Neural crest cell (in vitro differentiated cells): ENCODE data around the gene COMTD1. TPM values are rescaled to one million over a fixed set of nuclear protein-coding genes. Genes with fewer than 3 reads are reported as not detected.
"Not testable (repeated sequence)": the region's sequence is repeated elsewhere in the genome, so short reads cannot be mapped to it uniquely, and the experiment has no call there.

Experiments
- DNase-seq: peaks from one replicate; pipeline ENCODE4 v3.0.0; 2021; ENCODE audit warnings: low read depth, mixed read lengths, low spot score
- H3K27ac Mint-ChIP-seq: one replicate; pipeline ENCODE4 v1.8.0; 2021; ENCODE audit warnings: mild to moderate bottlenecking, mixed read lengths; ENCODE audit not compliant: unreplicated experiment
- H3K27me3 Mint-ChIP-seq: 2 replicates; pipeline ENCODE4 v1.8.0; 2021; ENCODE audit warnings: low read depth, mild to moderate bottlenecking, mixed read lengths
- H3K36me3 Mint-ChIP-seq: 2 replicates; pipeline ENCODE4 v1.8.0; 2021; ENCODE audit warnings: low read depth, mild to moderate bottlenecking, mixed read lengths
- H3K4me1 Mint-ChIP-seq: 2 replicates; pipeline ENCODE4 v1.8.0; 2021; ENCODE audit warnings: mixed read lengths
- H3K4me3 Mint-ChIP-seq: one replicate; pipeline ENCODE4 v1.8.0; 2021; ENCODE audit warnings: mild to moderate bottlenecking, mixed read lengths
- H3K9me3 Mint-ChIP-seq: 2 replicates; pipeline ENCODE4 v1.8.0; 2021; ENCODE audit warnings: mixed read lengths
- CTCF ChIP-seq: fragments of 200-600 bp; sonication (generic); conservative IDR thresholded peaks from 2 replicates; pipeline ENCODE4 v1.5.0; 2021; ENCODE audit warnings: antibody characterized with exemption, mild to moderate bottlenecking
- total RNA-seq: library from RNA; stranded (reverse); gene quantifications from 2 replicates; pipeline ENCODE4 v1.2.1, GENCODE V29; 2021

Gene COMTD1
- total RNA-seq, 1 donor from 2014 or later = 4.7 TPM

DNA sequence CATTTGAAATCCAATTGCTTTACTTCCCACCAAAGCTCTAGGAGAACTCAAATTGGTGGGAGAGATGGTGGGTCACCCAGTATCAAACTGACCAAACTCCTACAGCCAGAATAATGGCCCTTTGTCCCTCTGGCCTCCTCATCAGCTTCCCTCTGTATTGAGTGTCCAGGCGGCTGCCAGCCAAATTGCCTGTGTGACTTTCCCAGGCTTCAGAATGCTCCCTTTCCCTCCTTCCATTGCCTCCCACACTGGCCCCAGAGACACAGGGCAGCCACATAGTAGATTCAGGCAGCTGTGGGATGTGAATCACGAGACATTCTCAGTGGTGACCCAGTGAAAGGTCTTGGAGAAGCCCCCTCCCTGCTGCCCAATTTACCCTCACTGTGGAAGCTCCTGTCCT, 37.9 kb downstream of the COMTD1 start:
- Mint-ChIP-seq H3K27ac (peak overlapping the region; percentile 1), H3K36me3 (peaks cover 3% of the 10 kb centered on the region), H3K27me3 (no peaks in the 10 kb centered on the region), H3K4me3 (no peak overlapping the region), H3K9me3 (peaks cover 2% of the 10 kb centered on the region), H3K4me1 (peaks cover 21% of the 10 kb centered on the region)
- no peak for DNase-seq
- no peak for TF ChIP-seq CTCF

- DNase-seq = no peak
- Mint-ChIP-seq H3K27me3 (no peaks in the 10 kb centered on the region), H3K4me1 (peaks cover 22% of the 10 kb centered on the region), H3K27ac (peak overlapping the region; percentile 76), H3K4me3 (no peak overlapping the region), H3K9me3 (peaks cover 2% of the 10 kb centered on the region), H3K36me3 (peaks cover 3% of the 10 kb centered on the region)
- no peak for TF ChIP-seq CTCF
Measured at GRCh38 chr10:75197066-75197465, 38.7 kb downstream of the COMTD1 start.

GRCh38 chr10:75195035-75195763, 40.6 kb downstream of the COMTD1 start:
- no peak overlapping the region for H3K4me3 Mint-ChIP-seq
- H3K27me3 Mint-ChIP-seq = no peaks in the 10 kb centered on the region
- H3K36me3 Mint-ChIP-seq = peaks cover 3% of the 10 kb centered on the region
- TF ChIP-seq CTCF = no peak
- peak overlapping the region; percentile 58 for H3K27ac Mint-ChIP-seq
- no peak for DNase-seq
- H3K9me3 Mint-ChIP-seq = peaks cover 2% of the 10 kb centered on the region
- H3K4me1 Mint-ChIP-seq = peaks cover 26% of the 10 kb centered on the region

GRCh38 chr10:75194625-75195024, 41.1 kb downstream of the COMTD1 start:
- not testable (repeated sequence) for DNase-seq, H3K36me3 Mint-ChIP-seq, H3K4me3 Mint-ChIP-seq, H3K27ac Mint-ChIP-seq, H3K27me3 Mint-ChIP-seq, H3K9me3 Mint-ChIP-seq
- peaks cover 26% of the 10 kb centered on the region for H3K4me1 Mint-ChIP-seq

DNA sequence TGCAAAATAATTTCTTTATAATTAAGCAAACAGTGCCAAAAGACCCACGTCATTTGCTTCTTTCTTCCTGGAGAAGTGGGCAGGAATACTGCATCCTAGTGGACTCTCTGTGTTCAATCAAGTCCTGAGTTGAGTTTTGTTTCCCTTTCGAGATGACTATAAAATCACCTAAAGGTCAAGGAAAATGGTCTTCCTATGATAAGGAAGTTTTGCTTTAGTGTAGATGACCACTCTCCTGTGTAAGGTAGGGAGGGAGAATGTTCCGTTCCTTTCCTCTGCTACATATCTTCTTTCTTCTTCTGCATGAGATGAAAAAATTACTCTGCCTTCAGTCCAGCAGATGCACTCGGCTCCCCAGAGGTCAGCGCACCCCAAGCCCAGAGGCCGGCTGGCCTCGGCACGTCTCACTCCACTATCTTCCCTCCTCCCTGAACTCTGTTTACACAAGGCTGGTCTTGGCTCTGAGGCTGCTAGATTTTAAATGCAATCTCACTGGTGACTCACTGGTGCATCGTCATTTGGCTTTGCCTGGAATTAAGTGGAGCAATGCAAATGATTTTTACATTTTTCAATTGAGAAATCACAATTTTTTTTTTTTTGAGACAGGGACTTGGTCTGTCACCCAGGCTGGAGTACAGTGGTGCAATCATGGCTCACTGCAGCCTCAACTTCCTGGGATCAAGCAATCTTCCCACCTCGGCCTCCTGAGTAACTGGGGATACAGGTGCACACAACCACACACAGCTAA, 43.8 kb downstream of the COMTD1 start:
- no peak for TF ChIP-seq CTCF
- H3K36me3 Mint-ChIP-seq = peaks cover 3% of the 10 kb centered on the region
- peaks cover 13% of the 10 kb centered on the region for H3K4me1 Mint-ChIP-seq
- DNase-seq = no peak
- no peaks in the 10 kb centered on the region for H3K27me3 Mint-ChIP-seq
- no peak overlapping the region for H3K4me3 Mint-ChIP-seq
- H3K9me3 Mint-ChIP-seq = peaks cover 2% of the 10 kb centered on the region
- H3K27ac Mint-ChIP-seq = no peak overlapping the region
